GM03348 (cell line): Measurements from ENCODE around the gene DNAJC3.
"Not testable (repeated sequence)": the region's sequence is repeated elsewhere in the genome, so short reads cannot be mapped to it uniquely, and the experiment has no call there.

Source experiments
- DNase-seq: peaks from one replicate; pipeline ENCODE4 v3.0.0; 2012; ENCODE audit warnings: low spot score

The DNAJC3 gene

DNA sequence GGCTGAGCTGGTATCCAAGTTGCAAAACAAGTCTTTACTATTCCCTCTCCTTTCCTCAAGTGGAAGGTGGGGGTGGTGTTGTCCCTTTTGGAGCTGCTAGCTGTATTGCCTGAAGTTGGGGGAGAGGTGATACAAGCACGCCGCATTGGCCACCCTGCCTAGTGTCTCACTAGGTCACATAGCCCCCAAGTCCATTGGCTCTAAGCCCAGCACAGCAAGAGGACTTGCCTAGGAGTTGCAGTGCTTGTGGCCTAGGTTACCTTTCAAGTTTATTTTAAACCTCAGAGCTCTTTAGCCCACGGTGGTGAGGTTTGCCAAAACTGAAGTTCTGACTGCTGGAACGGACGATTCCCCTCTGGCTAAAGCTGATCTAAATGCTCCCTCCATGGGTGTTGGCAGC is 5.3 kb upstream of the DNAJC3 start:
- no peak for DNase-seq

DNA sequence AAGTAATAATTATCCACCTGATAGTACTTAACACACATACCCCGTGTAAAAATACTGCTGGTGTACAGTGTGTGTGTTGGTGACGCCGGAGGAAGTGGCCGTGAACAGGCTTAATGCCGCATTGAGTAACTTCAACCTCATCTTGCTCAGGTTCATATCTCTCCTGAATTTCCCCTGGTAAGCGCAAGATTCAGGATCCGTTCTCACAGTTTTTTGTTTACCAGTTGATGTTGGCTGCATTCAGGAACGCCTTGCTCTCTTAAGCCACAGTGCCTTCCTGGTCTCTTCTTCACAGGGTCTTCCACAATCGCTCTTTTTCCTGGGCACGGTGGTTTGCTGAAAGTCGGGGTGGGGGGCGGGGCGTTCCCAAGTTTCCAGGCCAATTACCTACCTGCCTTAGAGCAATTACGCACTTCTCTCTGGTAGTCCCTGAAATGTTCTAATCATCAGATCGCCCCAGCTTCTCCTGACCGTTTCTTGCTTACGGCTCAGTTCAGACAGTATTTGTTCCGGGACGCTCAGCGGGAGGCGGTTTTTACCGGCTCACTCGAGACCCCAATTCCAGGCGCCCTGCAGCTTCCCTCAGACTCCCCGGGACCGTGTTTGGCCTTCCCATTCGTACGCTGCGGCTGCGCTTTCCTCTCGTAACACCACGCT is 706 bp upstream of the DNAJC3 start:
- peak; percentile 10 for DNase-seq

- peak; percentile 40 for DNase-seq
Observed at GRCh38 chr13:95677564-95678266, 776 bp downstream of the DNAJC3 start.

- no peak for DNase-seq
Observed at GRCh38 chr13:95678967-95679366, 2.0 kb downstream of the DNAJC3 start.

- DNase-seq: no peak
Observed at GRCh38 chr13:95679722-95680121, 2.8 kb downstream of the DNAJC3 start.

DNA sequence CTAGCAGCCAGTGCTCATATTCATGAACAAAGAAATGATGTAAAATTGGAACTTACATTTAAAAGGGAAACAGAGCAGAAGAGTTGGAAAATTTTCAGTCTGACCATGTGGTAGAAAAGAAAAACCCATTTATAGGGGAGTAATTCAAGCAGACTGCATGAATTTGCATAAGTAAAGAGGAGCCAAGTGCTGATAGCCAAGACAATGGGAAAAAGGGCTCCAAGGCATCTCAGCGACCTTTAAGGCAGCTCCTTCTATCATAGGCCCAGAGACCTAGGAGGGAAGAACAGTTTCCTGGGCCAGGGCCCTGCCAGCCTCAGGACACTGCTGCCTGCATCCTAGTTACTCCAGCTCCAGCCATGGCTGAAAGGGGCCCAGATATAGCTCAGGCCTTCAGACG is 7.5 kb downstream of the DNAJC3 start:
- DNase-seq: no peak

GRCh38 chr13:95684960-95685359 is 8.0 kb downstream of the DNAJC3 start:
- DNase-seq: not testable (repeated sequence)

GRCh38 chr13:95689582-95689926 is 12.6 kb downstream of the DNAJC3 start:
- DNase-seq: no peak

GRCh38 chr13:95690986-95691385 is 14.0 kb downstream of the DNAJC3 start:
- DNase-seq: not testable (repeated sequence)

DNA sequence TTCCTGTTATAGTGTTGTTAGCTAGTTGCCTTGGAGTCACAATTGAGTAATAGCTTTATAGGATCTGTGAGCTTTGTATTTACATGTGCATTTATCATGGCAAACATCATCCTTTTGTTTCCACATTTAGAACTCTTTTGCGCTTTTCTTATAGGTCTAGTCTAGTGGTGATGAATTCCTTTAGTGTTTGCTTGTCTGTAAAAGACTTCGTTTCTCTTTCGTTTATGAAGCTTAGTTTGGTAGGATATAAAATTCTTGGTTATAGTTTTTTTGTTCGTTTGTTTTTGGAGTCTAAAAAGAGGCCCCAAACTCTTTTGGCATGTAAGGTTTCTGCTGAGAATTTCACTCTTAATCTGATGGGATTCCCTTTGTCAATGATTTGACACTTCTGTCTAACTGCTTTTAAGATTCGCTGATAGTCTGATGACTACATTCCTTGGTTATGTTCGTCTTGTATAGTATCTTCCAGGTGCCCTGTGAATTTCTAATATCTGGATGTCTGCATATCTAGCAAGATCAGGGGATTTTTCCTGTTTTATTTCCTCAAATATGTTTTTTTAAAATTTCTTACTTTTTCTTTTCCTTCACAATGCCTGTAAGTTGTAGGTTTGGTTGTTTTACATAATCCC is 20.2 kb downstream of the DNAJC3 start:
- no peak for DNase-seq

GRCh38 chr13:95698047-95698749 is 21.3 kb downstream of the DNAJC3 start:
- DNase-seq: no peak

- DNase-seq: no peak
Observed at GRCh38 chr13:95703576-95703975, 26.6 kb downstream of the DNAJC3 start.

- no peak for DNase-seq
Observed at GRCh38 chr13:95704510-95704909, 27.6 kb downstream of the DNAJC3 start.

DNA sequence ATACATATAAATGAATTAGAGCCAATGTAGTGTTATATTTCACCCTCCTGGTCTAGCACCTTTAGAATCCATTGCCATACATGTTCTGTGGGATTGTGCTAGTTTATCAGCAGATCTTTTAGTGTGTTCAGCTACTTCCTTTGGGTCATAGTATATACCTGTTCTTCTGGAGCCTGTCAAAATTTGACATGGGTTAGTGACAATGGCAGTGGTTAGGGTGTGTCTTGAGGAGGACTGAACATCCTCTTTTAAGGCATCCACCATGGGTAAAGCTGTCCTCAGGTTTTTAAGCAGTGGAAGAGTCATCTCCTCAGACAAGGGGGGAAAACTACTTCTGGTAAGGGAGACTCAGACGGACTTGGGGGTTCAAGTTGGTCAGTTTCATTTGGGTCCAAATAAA is 29.4 kb downstream of the DNAJC3 start:
- DNase-seq: no peak

GRCh38 chr13:95707035-95707434 is 30.1 kb downstream of the DNAJC3 start:
- DNase-seq: no peak

- no peak for DNase-seq
Observed at GRCh38 chr13:95707442-95708390, 30.8 kb downstream of the DNAJC3 start.

DNA sequence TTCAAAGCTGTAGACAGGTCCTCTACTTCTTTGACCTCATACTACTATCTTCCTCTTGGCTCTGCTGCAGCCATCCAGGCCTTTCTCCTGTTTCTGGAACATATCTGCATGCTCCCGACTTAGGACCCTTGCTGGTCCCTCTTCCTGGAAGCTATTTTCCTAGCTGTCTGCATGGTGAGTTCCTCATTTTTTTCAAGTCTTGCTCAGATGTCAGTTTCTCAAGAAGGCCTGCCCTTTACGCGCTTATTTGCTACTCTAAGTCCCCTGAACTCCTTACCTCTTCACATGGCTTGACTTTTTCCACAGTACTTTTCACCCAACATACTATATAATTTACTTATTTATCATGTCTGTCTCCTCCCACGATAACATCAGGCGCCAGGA is 31.4 kb downstream of the DNAJC3 start:
- no peak for DNase-seq

DNA sequence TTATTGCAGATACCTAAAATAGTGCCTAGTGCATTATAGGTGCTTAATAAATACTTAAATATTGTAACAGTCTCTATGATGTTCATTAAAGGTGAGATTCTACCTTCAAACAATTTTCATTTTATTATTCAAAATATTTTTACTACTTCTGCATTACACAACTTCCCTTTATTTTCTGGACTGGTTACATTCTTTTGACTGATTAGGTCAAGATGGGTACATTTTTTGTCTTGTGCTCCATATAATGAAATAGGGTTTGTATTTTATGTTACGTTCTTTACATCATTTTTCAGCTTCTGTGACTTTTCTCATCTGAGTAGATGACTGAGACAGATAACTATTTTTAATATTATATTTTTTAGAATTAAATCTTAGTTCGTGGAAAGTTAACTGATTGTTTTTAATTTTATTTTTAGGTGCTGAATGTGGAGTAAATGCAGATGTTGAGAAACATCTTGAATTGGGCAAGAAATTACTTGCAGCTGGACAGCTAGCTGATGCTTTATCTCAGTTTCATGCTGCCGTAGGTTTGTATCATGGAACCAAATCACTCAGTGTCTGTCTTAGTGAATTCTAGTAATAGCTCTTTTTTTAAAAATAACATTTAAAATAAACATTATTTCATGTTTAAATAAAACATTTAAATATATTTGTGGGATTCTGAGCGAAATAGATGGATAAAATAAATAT is 32.0 kb downstream of the DNAJC3 start:
- peak; percentile 13 for DNase-seq

GRCh38 chr13:95710313-95710712 is 33.4 kb downstream of the DNAJC3 start:
- no peak for DNase-seq

DNA sequence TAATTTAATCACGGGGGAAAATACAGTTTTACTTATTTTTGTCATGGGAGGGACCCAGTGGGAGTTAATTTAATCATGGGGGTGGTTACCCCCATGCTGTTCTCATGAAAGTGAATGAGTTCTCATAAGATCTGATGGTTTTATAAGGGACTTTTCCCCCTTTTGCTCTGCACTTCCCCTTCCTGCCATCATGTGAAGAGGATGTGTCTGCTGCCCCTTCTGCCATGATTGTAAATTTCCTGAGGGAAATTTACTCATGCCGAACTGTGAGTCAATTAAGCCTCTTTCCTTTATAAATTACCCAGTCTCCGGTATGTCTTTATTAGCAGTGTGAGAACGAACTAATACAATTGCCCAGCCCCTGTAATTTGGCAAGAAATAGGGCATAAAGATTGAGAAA is 35.9 kb downstream of the DNAJC3 start:
- not testable (repeated sequence) for DNase-seq

DNA sequence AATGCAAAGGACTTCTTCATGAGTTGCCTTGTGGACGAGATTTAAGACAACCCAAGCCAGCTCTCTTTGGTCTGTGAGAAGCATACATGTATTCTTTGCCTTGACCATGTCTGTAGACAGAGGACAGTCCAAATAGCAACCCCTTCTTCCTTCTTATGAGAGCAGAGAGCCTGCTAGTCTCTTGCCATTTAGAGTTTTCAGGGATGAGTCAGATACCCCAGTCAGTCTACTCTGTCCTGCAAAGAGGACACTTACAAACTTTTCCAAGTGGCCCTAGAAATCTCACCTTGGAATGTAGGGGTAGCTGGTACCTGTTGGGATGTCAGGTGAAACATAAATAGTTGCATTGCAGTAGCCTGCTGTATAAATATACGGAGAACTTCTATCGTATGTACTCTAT is 36.7 kb downstream of the DNAJC3 start:
- DNase-seq: no peak
